Measurements from ENCODE around the gene FAM118B. TPM values are rescaled to one million over a fixed set of nuclear protein-coding genes. Genes with fewer than 3 reads are reported as not detected.

FAM118B gene
- total and polyA plus RNA-seq, 2 of the 8 experiments (the other 6 are each of a cell fraction or from before 2014, with no cell fraction given): 25.3 to 48.3 TPM

- H4K91ac ChIP-seq (replicated peaks; ENCODE audit: insufficient read length, low read length): no peak overlapping the region
- H3K4me1 ChIP-seq (replicated peaks in 1 of 4; ENCODE audit: control insufficient read depth in 3 of 4, insufficient read depth in 4 of 4, low read length in 3 of 4): no peaks in the 10 kb centered on the region; a peak in 1 of 7 replicates
- H2BK120ac ChIP-seq (replicated peaks; ENCODE audit: low read depth, low read length): no peak overlapping the region
- H2AK5ac ChIP-seq (ENCODE audit: low read depth, low read length): no peak overlapping the region
- peaks cover 0 to 14% (median 2%) of the 10 kb centered on the region in 4 experiments; a peak in 5 of 8 replicates for H3K36me3 ChIP-seq (ENCODE audit: control insufficient read depth in 2 of 4, insufficient read depth in 4 of 4, low read length in 3 of 4)
- no peak overlapping the region for H2AFZ ChIP-seq (ENCODE audit: low read length)
- no peak overlapping the region for H3K9ac ChIP-seq (replicated peaks in 1 of 4; ENCODE audit: extremely low read depth in 1 of 4, low read depth in 3 of 4, low read length in 3 of 4)
- ChIA-PET POLR2A (ENCODE audit: partially characterized antibody) (no interaction called here), CTCF (ENCODE audit: partially characterized antibody) (interaction anchor here (0.7 kb wide), 1 partner anchor 375 kb away, joined by 3 read pairs; no protein-coding TSS in a partner anchor)
- no peak overlapping the region for H2BK5ac ChIP-seq (ENCODE audit: low read depth, low read length)
- no peaks in the 10 kb centered on the region for H3K9me3 ChIP-seq (ENCODE audit: insufficient read depth in 2 of 2, low read depth in 1 of 2, low read length in 1 of 2)
- no peak overlapping the region for H2BK15ac ChIP-seq (ENCODE audit: low read length)
- H3K27ac ChIP-seq (ENCODE audit: low read depth, low read length): no peak overlapping the region
- no peak for TF ChIP-seq BRCA1 (IDR thresholded peaks at IDR 0.05; ENCODE audit: low read depth, low read length)
- TF ChIP-seq POLR2A (IDR thresholded peaks at IDR 0.05; ENCODE audit: control extremely low read depth in 1 of 2, low read depth in 2 of 2, low read length in 2 of 2): no peak
- no peak overlapping the region for H2BK12ac ChIP-seq (ENCODE audit: low read depth, low read length)
- FAIRE-seq (no peak), DNase-seq (ENCODE audit: low read depth in 1 of 2, low spot score in 2 of 2) (no peak)
- no peak overlapping the region for H3K4ac ChIP-seq (replicated peaks; ENCODE audit: insufficient read length, low read depth, low read length)
- H3K4me3 ChIP-seq (ENCODE audit: extremely low read depth in 1 of 4, insufficient read depth in 2 of 4, low read depth in 3 of 4, low read length in 4 of 4): no peak overlapping the region
- peaks cover 0 to 20% of the 10 kb centered on the region in 2 experiments; a peak in 2 of 4 replicates for H3K79me2 ChIP-seq (ENCODE audit: control insufficient read depth in 1 of 2, insufficient read depth in 2 of 2, low read length in 2 of 2)
- 87% methylated on average over 6 of the region's 6 CpGs; no CpG with 5 or more reads in 1 of the 2 experiments for WGBS, 2 experiments (ENCODE audit: extremely low coverage in 1 of 2, insufficient coverage in 1 of 2, insufficient read length in 1 of 2, insufficient replicate concordance in 2 of 2, low coverage in 1 of 2, low lambda C conversion rate in 2 of 2, missing lambda C conversion rate in 1 of 2)
- no peaks in the 10 kb centered on the region for H3K27me3 ChIP-seq (replicated peaks in 1 of 4; ENCODE audit: control insufficient read depth in 3 of 4, extremely low read depth in 1 of 4, insufficient read depth in 3 of 4, low read length in 3 of 4)
- 0 out of 2 replicates have a peak, but pooled peaks cover 4% of the 10 kb centered on the region for H3K79me1 ChIP-seq (ENCODE audit: low read depth, low read length)
- no peak overlapping the region for H4K8ac ChIP-seq (ENCODE audit: extremely low read depth, insufficient read depth, low read length)
- H4K20me1 ChIP-seq (replicated peaks in 1 of 2; ENCODE audit: control insufficient read depth in 1 of 2, insufficient read depth in 2 of 2, low read length in 2 of 2): peaks cover 0 to 3% of the 10 kb centered on the region in 2 experiments
- no peak overlapping the region for H3K4me2 ChIP-seq (ENCODE audit: insufficient read depth in 1 of 2, low read depth in 2 of 2, low read length in 2 of 2)
- no peak overlapping the region for H3K18ac ChIP-seq (ENCODE audit: extremely low read depth, low read length)
- H3K14ac ChIP-seq (ENCODE audit: insufficient read length): no peak overlapping the region
- no peak overlapping the region for H4K5ac ChIP-seq (ENCODE audit: insufficient read length, low read depth, low read length)
- no peak overlapping the region for H3K23ac ChIP-seq (ENCODE audit: insufficient read length)
- H2BK20ac ChIP-seq (ENCODE audit: low read length): no peak overlapping the region
- H3K23me2 ChIP-seq (ENCODE audit: low read depth, low read length): no peaks in the 10 kb centered on the region
- no peak overlapping the region for H3K56ac ChIP-seq (replicated peaks; ENCODE audit: insufficient read length, low read depth, low read length)
Observed at GRCh38 chr11:126231725-126232459, 20.3 kb downstream of the FAM118B start.
